ENCODE measurements around the gene RPS28.

DNA sequence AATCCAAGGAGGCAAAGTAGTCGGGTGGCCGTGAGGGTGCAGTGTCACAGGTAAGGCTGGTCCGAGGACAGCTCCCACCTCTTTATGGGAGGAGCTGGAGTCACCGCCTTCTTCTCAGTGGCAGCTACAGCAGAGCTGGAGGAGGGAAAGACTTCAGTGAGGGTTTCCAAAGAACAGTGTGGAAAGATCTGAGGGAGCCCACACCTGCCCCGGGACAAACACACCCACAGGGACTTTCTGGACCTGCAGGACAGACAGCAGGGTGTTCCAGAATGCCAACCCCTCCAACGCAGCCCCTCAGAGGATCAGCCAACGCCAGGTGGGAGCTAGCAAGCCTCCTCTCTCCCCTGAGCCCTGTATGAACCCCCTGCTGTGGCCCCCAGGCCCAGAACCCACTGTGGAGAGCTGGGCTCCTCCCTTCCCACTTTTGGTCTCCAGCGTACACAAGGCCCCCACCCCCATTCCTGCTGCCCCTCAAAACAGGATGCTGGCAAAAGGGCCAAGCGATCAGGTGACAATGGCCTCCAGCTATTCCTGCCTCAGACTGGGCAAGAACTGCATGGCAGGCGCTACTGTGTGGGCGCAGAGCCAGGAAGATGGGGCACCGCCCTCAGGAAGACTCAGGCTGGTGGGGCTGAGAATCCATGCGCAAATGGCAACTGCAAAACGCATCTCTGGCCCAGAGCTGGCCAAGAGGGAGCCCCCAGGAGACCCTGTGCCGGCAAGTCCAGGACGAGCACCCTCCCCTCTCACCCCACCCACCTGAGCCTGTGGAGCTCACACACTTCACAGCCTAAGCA, 9.6 kb upstream of the RPS28 start:
- TF ChIP-seq, protein P1, sequence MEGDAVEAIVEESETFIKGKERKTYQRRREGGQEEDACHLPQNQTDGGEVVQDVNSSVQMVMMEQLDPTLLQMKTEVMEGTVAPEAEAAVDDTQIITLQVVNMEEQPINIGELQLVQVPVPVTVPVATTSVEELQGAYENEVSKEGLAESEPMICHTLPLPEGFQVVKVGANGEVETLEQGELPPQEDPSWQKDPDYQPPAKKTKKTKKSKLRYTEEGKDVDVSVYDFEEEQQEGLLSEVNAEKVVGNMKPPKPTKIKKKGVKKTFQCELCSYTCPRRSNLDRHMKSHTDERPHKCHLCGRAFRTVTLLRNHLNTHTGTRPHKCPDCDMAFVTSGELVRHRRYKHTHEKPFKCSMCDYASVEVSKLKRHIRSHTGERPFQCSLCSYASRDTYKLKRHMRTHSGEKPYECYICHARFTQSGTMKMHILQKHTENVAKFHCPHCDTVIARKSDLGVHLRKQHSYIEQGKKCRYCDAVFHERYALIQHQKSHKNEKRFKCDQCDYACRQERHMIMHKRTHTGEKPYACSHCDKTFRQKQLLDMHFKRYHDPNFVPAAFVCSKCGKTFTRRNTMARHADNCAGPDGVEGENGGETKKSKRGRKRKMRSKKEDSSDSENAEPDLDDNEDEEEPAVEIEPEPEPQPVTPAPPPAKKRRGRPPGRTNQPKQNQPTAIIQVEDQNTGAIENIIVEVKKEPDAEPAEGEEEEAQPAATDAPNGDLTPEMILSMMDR (conservative IDR thresholded peaks at IDR 0.05; ENCODE audit: low read length) = no peak
- no peak for TF ChIP-seq EZH2phosphoT487 (IDR thresholded peaks at IDR 0.05; ENCODE audit: borderline replicate concordance, low read depth, low read length)
